GM18502 (cell line): ENCODE results near the gene CDC25C.

Experiments
- ATAC-seq: cut with Tn5 transposase; IDR thresholded peaks from one replicate; pipeline ENCODE4 v1.9.1; 2021; ENCODE audit warnings: mild to moderate bottlenecking; ENCODE audit not compliant: unreplicated experiment, poor library complexity

Gene CDC25C

DNA sequence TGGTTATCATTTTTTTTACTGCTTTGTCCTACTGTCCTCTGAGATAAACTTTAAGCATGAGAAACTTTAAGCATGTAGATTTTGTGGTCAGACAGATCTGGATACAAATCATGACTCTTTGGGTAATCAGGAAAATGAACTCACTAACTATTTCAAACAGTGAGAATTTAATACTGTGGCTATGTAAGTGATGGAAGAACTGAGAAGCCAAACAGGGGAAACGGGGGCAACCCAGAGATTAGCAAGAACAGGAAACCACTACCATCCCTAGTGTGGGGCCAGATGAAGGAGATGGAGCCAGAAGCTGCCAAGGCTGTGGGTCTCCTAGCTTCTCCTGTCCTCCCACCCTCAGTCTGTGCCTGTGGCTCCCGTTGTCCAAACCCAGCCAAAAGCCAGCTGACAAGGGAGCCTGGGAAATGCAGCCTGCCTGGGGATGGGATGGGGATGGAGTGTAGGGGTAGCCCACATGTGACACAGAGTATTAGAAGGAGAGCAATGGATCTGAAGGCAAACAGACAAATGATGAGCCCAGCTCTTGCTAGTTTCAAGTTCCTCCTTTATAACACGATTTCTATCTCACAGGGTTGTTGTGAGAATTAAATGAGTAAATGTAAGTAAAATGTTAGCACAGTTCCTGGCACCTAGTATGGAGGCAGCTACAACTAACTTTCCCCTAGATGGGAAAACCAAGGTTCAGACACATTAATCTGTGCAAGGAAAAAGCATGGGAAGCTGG is 90.8 kb downstream of the CDC25C start:
- ATAC-seq: no peak

GRCh38 chr5:138238034-138238433 is 93.6 kb downstream of the CDC25C start:
- no peak for ATAC-seq
